H9 (cell line): ENCODE measurements around the gene OR52B6. TPM values are rescaled to one million over a fixed set of nuclear protein-coding genes. Genes with fewer than 3 reads are reported as not detected.

Source experiments
- DNase-seq: peaks from one replicate; pipeline ENCODE4 v3.0.0-alpha.2; 2017
- H2AFZ ChIP-seq: one replicate; pipeline ENCODE4 v1.6.1; 2013; ENCODE audit warnings: mild to moderate bottlenecking, low read length, control low read depth, moderate library complexity
- H2AK5ac ChIP-seq: 2 replicates; pipeline ENCODE4 v1.6.1; 2013; ENCODE audit warnings: low read length, control low read depth, mixed read lengths; ENCODE audit not compliant: insufficient read length
- H2BK120ac ChIP-seq: one replicate; pipeline ENCODE4 v1.6.1; 2013; ENCODE audit warnings: low read depth, mild to moderate bottlenecking, low read length, control low read depth, inconsistent platforms; ENCODE audit not compliant: poor library complexity, severe bottlenecking
- H2BK12ac ChIP-seq: 2 replicates; pipeline ENCODE4 v1.6.1; 2013; ENCODE audit warnings: low read length, control low read depth, mixed read lengths, low read depth; ENCODE audit not compliant: insufficient read length
- H2BK15ac ChIP-seq: 2 replicates; pipeline ENCODE4 v1.6.1; 2013; ENCODE audit warnings: low read depth, low read length, control low read depth
- H2BK20ac ChIP-seq: one replicate; pipeline ENCODE4 v1.6.1; 2013; ENCODE audit warnings: low read depth, mild to moderate bottlenecking, low read length, control low read depth, inconsistent platforms; ENCODE audit not compliant: poor library complexity, severe bottlenecking
- H2BK5ac ChIP-seq: 2 replicates; pipeline ENCODE4 v1.6.1; 2013; ENCODE audit warnings: low read length, control low read depth, mixed read lengths; ENCODE audit not compliant: insufficient read length
- H3K14ac ChIP-seq: 2 replicates; pipeline ENCODE4 v1.6.1; 2013; ENCODE audit warnings: low read length, control low read depth; ENCODE audit not compliant: insufficient read depth
- H3K18ac ChIP-seq: 2 replicates; pipeline ENCODE4 v1.6.1; 2013; ENCODE audit warnings: low read depth, mild to moderate bottlenecking, mixed read lengths, low read length, control low read depth; ENCODE audit not compliant: insufficient read length
- H3K23ac ChIP-seq: 2 replicates; pipeline ENCODE4 v1.6.1; 2013; ENCODE audit warnings: low read length, control low read depth, mixed read lengths, low read depth; ENCODE audit not compliant: insufficient read length
- H3K23me2 ChIP-seq: 2 replicates; pipeline ENCODE4 v1.6.1; 2013; ENCODE audit warnings: low read depth, mild to moderate bottlenecking, mixed read lengths, low read length, control low read depth; ENCODE audit not compliant: insufficient read length, poor library complexity, severe bottlenecking
- H3K27ac ChIP-seq: 2 replicates; pipeline ENCODE4 v1.5.1; 2013; ENCODE audit warnings: low read length, control low read depth, mixed read lengths, low read depth; ENCODE audit not compliant: insufficient read length
- H3K27me3 ChIP-seq: 2 replicates; pipeline ENCODE4 v1.6.1; 2013; ENCODE audit warnings: low read length, control low read depth, inconsistent platforms; ENCODE audit not compliant: insufficient read depth
- H3K4ac ChIP-seq: 2 replicates; pipeline ENCODE4 v1.6.1; 2013; ENCODE audit warnings: low read depth, mild to moderate bottlenecking, control low read depth, inconsistent platforms, low read length, moderate library complexity
- H3K4me1 ChIP-seq: 2 replicates; pipeline ENCODE4 v1.6.1; 2013; ENCODE audit warnings: low read length, control low read depth, inconsistent platforms; ENCODE audit not compliant: insufficient read depth
- H3K4me2 ChIP-seq: 2 replicates; pipeline ENCODE4 v1.6.1; 2013; ENCODE audit warnings: low read length, control low read depth, mixed read lengths; ENCODE audit not compliant: insufficient read length, insufficient read depth
- H3K56ac ChIP-seq: 2 replicates; pipeline ENCODE4 v1.6.1; 2013; ENCODE audit warnings: low read depth, mild to moderate bottlenecking, mixed read lengths, low read length, control low read depth; ENCODE audit not compliant: insufficient read length
- H3K79me1 ChIP-seq: 2 replicates; pipeline ENCODE4 v1.6.1; 2013; ENCODE audit warnings: low read depth, mild to moderate bottlenecking, moderate library complexity, low read length, control low read depth, inconsistent platforms; ENCODE audit not compliant: insufficient read depth, poor library complexity, severe bottlenecking
- H3K79me2 ChIP-seq: 2 replicates; pipeline ENCODE4 v1.6.1; 2013; ENCODE audit warnings: low read length, control low read depth, inconsistent platforms; ENCODE audit not compliant: insufficient read depth
- H3K9ac ChIP-seq: 2 replicates; pipeline ENCODE4 v1.6.1; 2013; ENCODE audit warnings: low read length, control low read depth, mixed read lengths; ENCODE audit not compliant: insufficient read length; ENCODE audit errors: extremely low read depth
- H3K9me3 ChIP-seq: one replicate; pipeline ENCODE4 v1.6.1; 2013; ENCODE audit warnings: low read depth, low read length, inconsistent platforms; ENCODE audit not compliant: control insufficient read depth
- H3T11ph ChIP-seq: one replicate; pipeline ENCODE4 v1.6.1; 2013; ENCODE audit warnings: mild to moderate bottlenecking, low read length, control low read depth, inconsistent platforms
- H4K20me1 ChIP-seq: one replicate; pipeline ENCODE4 v1.6.1; 2013; ENCODE audit not compliant: control insufficient read depth, insufficient read length, insufficient read depth
- H4K5ac ChIP-seq: 2 replicates; pipeline ENCODE4 v1.6.1; 2013; ENCODE audit warnings: low read depth, mild to moderate bottlenecking, mixed read lengths, low read length, control low read depth; ENCODE audit not compliant: insufficient read length
- H4K8ac ChIP-seq: replicated peaks from 2 replicates; pipeline ENCODE4 v1.6.1; 2013; ENCODE audit warnings: low read length, control low read depth, mixed read lengths, low read depth; ENCODE audit not compliant: insufficient read length
- H4K91ac ChIP-seq: 2 replicates; pipeline ENCODE4 v1.6.1; 2013; ENCODE audit warnings: low read depth, mild to moderate bottlenecking, moderate library complexity, mixed read lengths, low read length, control low read depth; ENCODE audit not compliant: insufficient read length
- H3K27ac Mint-ChIP-seq, 3 experiments: 2 replicates in 2 of 3; 3 replicates in 1 of 3; pipeline ENCODE4 v1.8.0; 2020 to 2021; ENCODE audit warnings: mixed read lengths in 3 of 3, mild to moderate bottlenecking in 1 of 3, moderate library complexity in 1 of 3
- H3K27me3 Mint-ChIP-seq: 2 replicates; pipeline ENCODE4 v1.8.0; 2021; ENCODE audit warnings: low read depth, mild to moderate bottlenecking, moderate library complexity, mixed read lengths
- H3K36me3 Mint-ChIP-seq, 3 experiments: 2 replicates in 2 of 3; 3 replicates in 1 of 3; pipeline ENCODE4 v1.8.0; 2020 to 2021; ENCODE audit warnings: low read depth in 3 of 3, mixed read lengths in 3 of 3; ENCODE audit not compliant: insufficient read depth in 1 of 3
- H3K4me1 Mint-ChIP-seq, 2 experiments: 2 replicates each; pipeline ENCODE4 v1.8.0; 2020; ENCODE audit warnings: mixed read lengths in 2 of 2
- H3K4me3 Mint-ChIP-seq, 2 experiments: 2 replicates in 1 of 2; 3 replicates in 1 of 2; pipeline ENCODE4 v1.8.0; 2020 to 2021; ENCODE audit warnings: mild to moderate bottlenecking in 2 of 2, mixed read lengths in 2 of 2, moderate library complexity in 1 of 2
- H3K9me3 Mint-ChIP-seq, 2 experiments: 2 replicates in 1 of 2; 3 replicates in 1 of 2; pipeline ENCODE4 v1.8.0; 2020; ENCODE audit warnings: mild to moderate bottlenecking in 2 of 2, mixed read lengths in 2 of 2, moderate library complexity in 1 of 2
- CTCF ChIP-seq: fragments of 200-600 bp; sonication (generic); conservative IDR thresholded peaks from 3 replicates; pipeline ENCODE4 v1.8.0; 2021; ENCODE audit warnings: antibody characterized with exemption, mild to moderate bottlenecking
- WGBS: extraction: QIAGEN DNeasy Blood & Tissue Kit; methylation state at CpG from one replicate; pipeline ENCODE4 v1.1.7; 2013; ENCODE audit warnings: missing lambda C conversion rate, low lambda C conversion rate, mixed read lengths; ENCODE audit not compliant: insufficient read length; ENCODE audit errors: extremely low coverage; 5-methylcytosine and 5-hydroxymethylcytosine counted together
- total RNA-seq: library from RNA; stranded (reverse); gene quantifications from 2 replicates; pipeline ENCODE4 v1.2.1, GENCODE V29; 2021

Gene OR52B6
- total RNA-seq, 1 experiment from 2014 or later = not detected

GRCh38 chr11:5610446-5610845 is 29.8 kb downstream of the OR52B6 start:
- DNase-seq = no peak
- Histone ChIP-seq H3K79me1 (no peaks in the 10 kb centered on the region), H3K14ac (no peak overlapping the region), H2BK15ac (no peak overlapping the region), H3K23ac (no peak overlapping the region), H3K9me3 (no peaks in the 10 kb centered on the region), H3K4me1 (no peaks in the 10 kb centered on the region), H2AFZ (no peak overlapping the region), H2BK5ac (no peak overlapping the region), H2BK120ac (no peak overlapping the region), H3K9ac (no peak overlapping the region), H3K27me3 (no peaks in the 10 kb centered on the region), H3K79me2 (no peaks in the 10 kb centered on the region), H4K8ac (no peak overlapping the region), H3K18ac (no peak overlapping the region), H3K23me2 (no peaks in the 10 kb centered on the region), H3K56ac (no peak overlapping the region), H4K20me1 (no peaks in the 10 kb centered on the region), H2AK5ac (no peak overlapping the region), H3K4me2 (no peak overlapping the region), H4K5ac (no peak overlapping the region), H3T11ph (no peak overlapping the region), H4K91ac (no peak overlapping the region), H2BK20ac (no peak overlapping the region), H3K4ac (no peak overlapping the region), H2BK12ac (no peak overlapping the region), H3K27ac (no peak overlapping the region)
- H3K36me3 Mint-ChIP-seq = peaks cover 20 to 54% (median 51%) of the 10 kb centered on the region in 3 experiments; a peak in 6 of 7 replicates
- H3K9me3 Mint-ChIP-seq = no peaks in the 10 kb centered on the region
- no CpG with 5 or more reads among the region's 5 CpGs for WGBS
- TF ChIP-seq CTCF = no peak
- no peak overlapping the region for H3K27ac Mint-ChIP-seq
- H3K4me1 Mint-ChIP-seq = peaks cover 0 to 3% of the 10 kb centered on the region in 2 experiments; a peak in 1 of 4 replicates
- H3K27me3 Mint-ChIP-seq = no peaks in the 10 kb centered on the region
- H3K4me3 Mint-ChIP-seq = no peak overlapping the region; a peak in 1 of 5 replicates
